SU-DHL-6 (cell line): ENCODE results near the gene P2RX6.
A peak's percentile ranks its signal among the peaks of the same experiment; 100 is the strongest.

Source experiments
- H2AFZ ChIP-seq: fragments of 200-600 bp; sonication (generic); 2 replicates; pipeline ENCODE4 v1.6.1; 2014; ENCODE audit warnings: low read depth, mild to moderate bottlenecking, moderate library complexity, mixed read lengths, antibody characterized with exemption, low read length; ENCODE audit not compliant: severe bottlenecking
- H3F3A ChIP-seq: fragments of 200-600 bp; shearing (Covaris generic); 2 replicates; pipeline ENCODE4 v1.6.0; 2016; ENCODE audit warnings: antibody characterized with exemption, mild to moderate bottlenecking; ENCODE audit not compliant: insufficient read depth
- H3K27ac ChIP-seq: fragments of 200-600 bp; sonication (generic); 2 replicates; pipeline ENCODE4 v1.5.1; 2016; ENCODE audit warnings: low read depth, mild to moderate bottlenecking, low read length, moderate library complexity, mixed read lengths
- H3K27me3 ChIP-seq: fragments of 200-600 bp; sonication (generic), shearing (Covaris generic); 2 replicates; pipeline ENCODE4 v1.6.0; 2014; ENCODE audit warnings: mild to moderate bottlenecking, low read length
- H3K36me3 ChIP-seq: fragments of 200-600 bp; sonication (generic); 2 replicates; pipeline ENCODE4 v1.6.1; 2014; ENCODE audit warnings: mild to moderate bottlenecking, low read length, mixed read lengths
- H3K4me2 ChIP-seq: fragments of 300-600, 200-600 bp; shearing (Covaris generic), sonication (generic); 2 replicates; pipeline ENCODE4 v1.6.0; 2014; ENCODE audit warnings: low read length, low read depth, mild to moderate bottlenecking; ENCODE audit not compliant: poor library complexity, severe bottlenecking
- H3K4me3 ChIP-seq: fragments of 200-600 bp; sonication (generic); 2 replicates; pipeline ENCODE4 v1.5.1; 2014; ENCODE audit warnings: antibody characterized with exemption, low read length, mild to moderate bottlenecking, mixed read lengths; ENCODE audit not compliant: insufficient read depth, poor library complexity, severe bottlenecking
- H3K79me2 ChIP-seq: fragments of 200-600 bp; sonication (generic); 2 replicates; pipeline ENCODE4 v1.6.1; 2014; ENCODE audit warnings: mild to moderate bottlenecking, low read length, moderate library complexity; ENCODE audit not compliant: insufficient read depth
- H3K9ac ChIP-seq: fragments of 200-600 bp; sonication (generic); 2 replicates; pipeline ENCODE4 v1.7.0; 2014; ENCODE audit warnings: mild to moderate bottlenecking, low read length
- H3K9me2 ChIP-seq: fragments of 200-600 bp; sonication (generic); replicated peaks from 2 replicates; pipeline ENCODE4 v1.6.1; 2014; ENCODE audit warnings: low read length; ENCODE audit not compliant: insufficient read depth
- H3K9me3 ChIP-seq: fragments of 200-600 bp; sonication (generic); 2 replicates; pipeline ENCODE4 v1.6.1; 2014; ENCODE audit warnings: low read length, mixed read lengths; ENCODE audit not compliant: insufficient read depth
- H4K20me1 ChIP-seq: fragments of 200-600 bp; sonication (generic); 2 replicates; pipeline ENCODE4 v1.6.1; 2014; ENCODE audit warnings: low read depth, mild to moderate bottlenecking, antibody characterized with exemption, low read length, moderate library complexity, mixed read lengths
- EZH2phosphoT487 ChIP-seq: fragments of 200-600 bp; sonication (generic), shearing (Covaris generic); conservative IDR thresholded peaks from 2 replicates; pipeline ENCODE4 v1.6.1; 2018; ENCODE audit warnings: mild to moderate bottlenecking, antibody characterized with exemption, low read length, moderate library complexity, mixed read lengths
- TF ChIP-seq, protein P1 (sequence below): fragments of 200-600 bp; sonication (generic); IDR thresholded peaks from one replicate; pipeline ENCODE4 v1.5.1; 2017; ENCODE audit warnings: antibody characterized with exemption, mild to moderate bottlenecking, low read length, moderate library complexity; ENCODE audit not compliant: insufficient read depth, poor library complexity, severe bottlenecking

The P2RX6 gene

DNA sequence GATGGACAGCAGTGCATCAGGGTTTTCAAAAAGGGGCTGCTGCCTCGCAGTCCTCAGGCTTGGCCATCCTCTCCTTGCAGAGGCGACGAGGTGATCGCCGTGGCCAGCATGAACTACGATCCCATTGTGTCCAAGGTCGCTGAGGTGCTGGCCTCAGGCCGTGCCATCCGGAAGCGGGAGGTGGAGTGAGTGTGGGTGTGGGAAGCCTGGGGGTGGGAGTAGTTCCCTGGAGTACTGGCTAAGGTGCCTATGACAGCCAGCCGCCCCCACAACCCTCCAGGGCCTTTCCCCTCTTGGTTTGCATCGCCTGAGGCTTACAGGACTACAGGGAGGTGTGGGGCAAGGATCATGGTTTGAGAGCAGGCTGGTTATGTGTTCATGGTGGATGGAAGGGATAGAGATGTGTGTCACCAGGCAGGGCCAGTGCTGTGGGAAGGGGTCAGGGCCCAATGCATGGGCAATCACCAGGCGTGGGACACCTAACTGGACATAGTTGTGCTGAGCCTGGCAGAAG is 35.0 kb upstream of the P2RX6 start:
- Histone ChIP-seq H3K36me3 (no peaks in the 10 kb centered on the region), H3K4me3 (no peak overlapping the region), H3K79me2 (no peaks in the 10 kb centered on the region), H3F3A (no peaks in the 10 kb centered on the region), H3K9me2 (no peaks in the 10 kb centered on the region), H3K9me3 (no peaks in the 10 kb centered on the region), H4K20me1 (no peaks in the 10 kb centered on the region), H3K27ac (no peak overlapping the region), H3K4me2 (no peak overlapping the region), H2AFZ (no peak overlapping the region), H3K27me3 (no peaks in the 10 kb centered on the region), H3K9ac (no peak overlapping the region)
- no peak for TF ChIP-seq EZH2phosphoT487
- TF ChIP-seq, protein P1, sequence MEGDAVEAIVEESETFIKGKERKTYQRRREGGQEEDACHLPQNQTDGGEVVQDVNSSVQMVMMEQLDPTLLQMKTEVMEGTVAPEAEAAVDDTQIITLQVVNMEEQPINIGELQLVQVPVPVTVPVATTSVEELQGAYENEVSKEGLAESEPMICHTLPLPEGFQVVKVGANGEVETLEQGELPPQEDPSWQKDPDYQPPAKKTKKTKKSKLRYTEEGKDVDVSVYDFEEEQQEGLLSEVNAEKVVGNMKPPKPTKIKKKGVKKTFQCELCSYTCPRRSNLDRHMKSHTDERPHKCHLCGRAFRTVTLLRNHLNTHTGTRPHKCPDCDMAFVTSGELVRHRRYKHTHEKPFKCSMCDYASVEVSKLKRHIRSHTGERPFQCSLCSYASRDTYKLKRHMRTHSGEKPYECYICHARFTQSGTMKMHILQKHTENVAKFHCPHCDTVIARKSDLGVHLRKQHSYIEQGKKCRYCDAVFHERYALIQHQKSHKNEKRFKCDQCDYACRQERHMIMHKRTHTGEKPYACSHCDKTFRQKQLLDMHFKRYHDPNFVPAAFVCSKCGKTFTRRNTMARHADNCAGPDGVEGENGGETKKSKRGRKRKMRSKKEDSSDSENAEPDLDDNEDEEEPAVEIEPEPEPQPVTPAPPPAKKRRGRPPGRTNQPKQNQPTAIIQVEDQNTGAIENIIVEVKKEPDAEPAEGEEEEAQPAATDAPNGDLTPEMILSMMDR: no peak

DNA sequence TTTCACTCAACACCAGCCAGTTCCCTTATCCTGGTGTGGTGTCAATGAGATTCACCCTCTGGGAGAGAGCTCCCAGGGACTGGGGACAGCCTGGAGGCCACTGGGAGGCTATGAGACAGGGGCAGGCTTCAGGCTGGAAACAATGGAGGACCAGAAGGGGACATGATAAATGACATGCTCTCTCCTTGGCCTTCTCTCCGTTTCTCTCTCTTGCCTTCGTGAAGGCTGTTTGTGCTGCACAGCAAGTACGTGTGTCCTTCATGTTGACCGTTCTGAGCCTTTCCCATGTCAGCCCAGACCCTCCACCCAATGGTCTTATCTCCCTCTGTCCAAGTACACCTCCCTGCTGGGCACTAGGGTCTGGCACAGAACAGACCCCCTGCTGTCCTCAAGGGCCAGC is 34.4 kb upstream of the P2RX6 start:
- no peaks in the 10 kb centered on the region for H3K9me3 ChIP-seq
- no peak overlapping the region for H3K27ac ChIP-seq
- no peak overlapping the region for H3K9ac ChIP-seq
- H4K20me1 ChIP-seq: no peaks in the 10 kb centered on the region
- H3K36me3 ChIP-seq: no peaks in the 10 kb centered on the region
- no peak overlapping the region for H3K4me2 ChIP-seq
- no peak overlapping the region for H3K4me3 ChIP-seq
- H3K9me2 ChIP-seq: no peaks in the 10 kb centered on the region
- TF ChIP-seq, protein P1: no peak
- no peak for TF ChIP-seq EZH2phosphoT487
- no peak overlapping the region for H2AFZ ChIP-seq
- H3F3A ChIP-seq: no peaks in the 10 kb centered on the region
- no peaks in the 10 kb centered on the region for H3K79me2 ChIP-seq
- no peaks in the 10 kb centered on the region for H3K27me3 ChIP-seq

DNA sequence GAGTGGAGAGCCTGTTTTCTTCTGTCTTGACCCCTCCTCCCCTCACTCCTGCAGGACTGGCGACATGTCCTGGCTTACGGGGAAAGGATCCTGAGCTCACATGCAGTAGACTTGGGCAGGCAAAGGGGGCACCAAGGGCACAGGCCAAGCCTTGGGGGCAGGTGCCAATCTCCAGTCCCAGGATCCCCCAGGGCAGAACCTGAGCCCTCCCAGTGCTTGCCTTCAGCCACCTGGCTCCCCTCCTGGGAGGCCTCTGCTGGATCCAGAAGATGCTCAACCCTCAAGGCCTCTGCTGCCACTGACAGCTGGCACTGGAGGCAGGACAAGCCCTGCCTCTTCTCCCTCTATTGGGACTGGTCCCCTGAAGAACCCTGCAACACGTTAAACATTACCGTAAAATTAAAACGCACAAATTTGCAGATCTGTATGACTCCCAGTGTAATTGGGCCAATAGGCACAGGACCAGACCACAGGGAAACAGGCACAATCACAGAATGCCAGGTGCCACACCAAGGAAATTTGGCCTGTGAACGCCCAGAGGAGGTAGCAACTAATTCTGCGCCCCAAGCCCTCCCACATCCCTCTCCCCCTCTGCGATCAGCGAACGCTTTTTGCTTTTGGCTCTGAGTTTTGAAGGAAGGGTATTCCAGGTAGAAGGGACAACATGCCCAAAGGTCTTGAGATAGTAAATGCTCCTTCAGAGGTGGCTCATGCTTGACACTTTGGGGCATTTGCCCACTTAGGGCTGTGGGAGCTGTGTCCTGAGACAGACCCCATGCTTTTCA is 33.8 kb upstream of the P2RX6 start:
- Histone ChIP-seq H3K4me3 (peak overlapping the region; percentile 73), H3K9ac (peak overlapping the region; percentile 81), H3K36me3 (no peaks in the 10 kb centered on the region), H3K9me2 (no peaks in the 10 kb centered on the region), H2AFZ (peak overlapping the region; percentile 89), H4K20me1 (no peaks in the 10 kb centered on the region), H3K79me2 (no peaks in the 10 kb centered on the region), H3K9me3 (no peaks in the 10 kb centered on the region), H3K4me2 (peak overlapping the region; percentile 93), H3K27ac (no peak overlapping the region), H3K27me3 (no peaks in the 10 kb centered on the region), H3F3A (no peaks in the 10 kb centered on the region)
- TF ChIP-seq EZH2phosphoT487: no peak
- TF ChIP-seq, protein P1: no peak
